Fibroblast of lung (primary cell): Measurements from ENCODE around the gene COLEC12. TPM values are rescaled to one million over a fixed set of nuclear protein-coding genes. Genes with fewer than 3 reads are reported as not detected.

Experiments
- DNase-seq, 2 donors: peaks; one replicate each; pipeline versions ENCODE4 v3.0.0 to v3.0.0-alpha.2; 2010; ENCODE audit warnings: low read depth in 2 of 2
- H2AFZ ChIP-seq: 2 replicates; pipeline ENCODE4 v1.5.1; 2012; ENCODE audit warnings: low read length, control low read depth, inconsistent platforms
- H3K27ac ChIP-seq: 2 replicates; pipeline ENCODE4 v1.5.1; 2011; ENCODE audit warnings: low read length, control low read depth; ENCODE audit not compliant: insufficient read depth
- H3K27me3 ChIP-seq: 2 replicates; pipeline ENCODE4 v1.5.1; 2011; ENCODE audit warnings: mild to moderate bottlenecking, low read length; ENCODE audit not compliant: control insufficient read depth, insufficient read depth
- H3K36me3 ChIP-seq: 2 replicates; pipeline ENCODE4 v1.5.1; 2011; ENCODE audit warnings: low read length; ENCODE audit not compliant: control insufficient read depth, insufficient read depth
- H3K4me1 ChIP-seq: 2 replicates; pipeline ENCODE4 v1.5.1; 2011; ENCODE audit warnings: low read length; ENCODE audit not compliant: control insufficient read depth, insufficient read depth; ENCODE audit errors: extremely low read depth
- H3K4me2 ChIP-seq: 2 replicates; pipeline ENCODE4 v1.5.1; 2011; ENCODE audit warnings: low read length, control low read depth; ENCODE audit not compliant: insufficient read depth; ENCODE audit errors: extremely low read depth
- H3K4me3 ChIP-seq, 4 experiments: fragments of 200-600 bp in 1 of 4; sonication (generic) in 1 of 4; replicated peaks in 1 of 4; 2 replicates each; pipeline ENCODE4 v1.5.1; 2011 to 2016; ENCODE audit warnings: low read length in 4 of 4, low read depth in 3 of 4, mild to moderate bottlenecking in 3 of 4, control low read depth in 2 of 4, inconsistent platforms in 1 of 4, mixed read lengths in 1 of 4; ENCODE audit not compliant: insufficient read depth in 1 of 4; ENCODE audit errors: control extremely low read depth in 1 of 4
- H3K79me2 ChIP-seq: 2 replicates; pipeline ENCODE4 v1.5.1; 2012; ENCODE audit warnings: mild to moderate bottlenecking, low read length, inconsistent platforms; ENCODE audit not compliant: control insufficient read depth, insufficient read depth
- H3K9ac ChIP-seq: 2 replicates; pipeline ENCODE4 v1.5.1; 2011; ENCODE audit warnings: mild to moderate bottlenecking, low read length, control low read depth; ENCODE audit not compliant: insufficient read depth
- H3K9me3 ChIP-seq: 2 replicates; pipeline ENCODE4 v1.5.1; 2012; ENCODE audit warnings: low read depth, low read length; ENCODE audit not compliant: control insufficient read depth, insufficient read depth
- H4K20me1 ChIP-seq: 2 replicates; pipeline ENCODE4 v1.5.1; 2011; ENCODE audit warnings: low read length; ENCODE audit not compliant: control insufficient read depth, insufficient read depth; ENCODE audit errors: extremely low read depth
- CTCF ChIP-seq, 2 donors: IDR thresholded peaks in 1 of 2; conservative IDR thresholded peaks in 1 of 2; 1 replicate in 1 of 2; 2 replicates in 1 of 2; pipeline ENCODE4 v1.5.1; 2011 to 2012; ENCODE audit warnings: low read length in 2 of 2, control low read depth in 1 of 2, inconsistent platforms in 1 of 2, low read depth in 1 of 2, mild to moderate bottlenecking in 1 of 2
- EZH2 ChIP-seq: IDR thresholded peaks from 2 replicates; pipeline ENCODE4 v1.5.1; 2012; ENCODE audit warnings: low read length, control low read depth, mild to moderate bottlenecking; ENCODE audit errors: missing control alignments
- polyA plus RNA-seq, 2 donors: library from polyadenylated mRNA; depleted of rRNA in 1 of 2; stranded (reverse) in 1 of 2; unstranded in 1 of 2; fragments of >200 nt; gene quantifications; 2 replicates each; pipeline ENCODE4 v1.2.1, GENCODE V29; 2011 to 2012; ENCODE audit warnings: missing spikeins in 1 of 2
- total RNA-seq: library from RNA; depleted of rRNA; stranded (reverse); fragments of >200 nt; gene quantifications from 2 replicates; pipeline ENCODE4 v1.2.1, GENCODE V29; 2014

COLEC12 gene
- total and polyA plus RNA-seq, 2 donors (not counting 1 experiment from before 2014, with no cell fraction given), result 20.0 to 24.8 TPM

GRCh38 chr18:518081-518480 lies 17.6 kb upstream of the COLEC12 start:
- Histone ChIP-seq H3K4me3 (no peak overlapping the region), H3K27me3 (no peaks in the 10 kb centered on the region), H3K4me2 (no peak overlapping the region), H4K20me1 (no peaks in the 10 kb centered on the region), H3K36me3 (no peaks in the 10 kb centered on the region), H3K79me2 (no peaks in the 10 kb centered on the region), H3K9ac (no peak overlapping the region), H3K9me3 (no peaks in the 10 kb centered on the region), H3K4me1 (no peaks in the 10 kb centered on the region), H2AFZ (no peak overlapping the region), H3K27ac (no peak overlapping the region)
- no peak for DNase-seq
- TF ChIP-seq CTCF (conservative IDR thresholded peaks at IDR 0.05 in 1 of 2, IDR thresholded peaks at IDR 0.05 in 1 of 2; ENCODE audit: low read depth in 1 of 2, low read length in 2 of 2) (no peak), EZH2 (no peak)

- H3K4me1 ChIP-seq, result no peaks in the 10 kb centered on the region
- H3K36me3 ChIP-seq, result no peaks in the 10 kb centered on the region
- H2AFZ ChIP-seq, result no peak overlapping the region
- no peaks in the 10 kb centered on the region for H3K27me3 ChIP-seq
- no peak overlapping the region for H3K27ac ChIP-seq
- H3K9me3 ChIP-seq, result no peaks in the 10 kb centered on the region
- DNase-seq, result no peak
- H3K79me2 ChIP-seq, result no peaks in the 10 kb centered on the region
- no peak for TF ChIP-seq EZH2
- TF ChIP-seq CTCF (conservative IDR thresholded peaks at IDR 0.05 in 1 of 2, IDR thresholded peaks at IDR 0.05 in 1 of 2; ENCODE audit: low read depth in 1 of 2, low read length in 2 of 2), result no peak
- no peak overlapping the region for H3K4me2 ChIP-seq
- H3K4me3 ChIP-seq, result no peak overlapping the region
- no peaks in the 10 kb centered on the region for H4K20me1 ChIP-seq
- no peak overlapping the region for H3K9ac ChIP-seq
Observed at GRCh38 chr18:515838-516237, 15.3 kb upstream of the COLEC12 start.

- DNase-seq, result no peak
- H3K4me1 ChIP-seq, result no peaks in the 10 kb centered on the region
- H3K27ac ChIP-seq, result no peak overlapping the region
- H3K4me2 ChIP-seq, result no peak overlapping the region
- H3K9ac ChIP-seq, result no peak overlapping the region
- no peak overlapping the region for H3K4me3 ChIP-seq
- no peak overlapping the region for H2AFZ ChIP-seq
- no peaks in the 10 kb centered on the region for H4K20me1 ChIP-seq
- no peaks in the 10 kb centered on the region for H3K9me3 ChIP-seq
- no peaks in the 10 kb centered on the region for H3K79me2 ChIP-seq
- TF ChIP-seq CTCF (conservative IDR thresholded peaks at IDR 0.05 in 1 of 2, IDR thresholded peaks at IDR 0.05 in 1 of 2; ENCODE audit: low read depth in 1 of 2, low read length in 2 of 2) (no peak), EZH2 (no peak)
- no peaks in the 10 kb centered on the region for H3K27me3 ChIP-seq
- H3K36me3 ChIP-seq, result no peaks in the 10 kb centered on the region
Observed at GRCh38 chr18:515156-515815, 14.8 kb upstream of the COLEC12 start.
